ENCODE measurements around the gene TREH. TPM values are rescaled to one million over a fixed set of nuclear protein-coding genes. Genes with fewer than 3 reads are reported as not detected.

The TREH gene
- polyA plus RNA-seq, 3 donors, result not detected

GRCh38 chr11:118627566-118627965 is 51.9 kb downstream of the TREH start:
- Histone ChIP-seq H2AFZ (ENCODE audit: insufficient read depth, low read depth, low read length, poor library complexity, severe bottlenecking) (no peak overlapping the region), H3K27ac (ENCODE audit: low read depth in 1 of 2, low read length in 2 of 2) (no peak overlapping the region), H3K79me2 (ENCODE audit: insufficient read depth, low read length) (no peaks in the 10 kb centered on the region), H3K4me3 (replicated peaks in 1 of 3; ENCODE audit: low read depth in 2 of 3, low read length in 3 of 3) (no peak overlapping the region), H3K4me2 (replicated peaks; ENCODE audit: extremely low read depth, low read length, poor library complexity, severe bottlenecking) (no peak overlapping the region), H3K9me3 (replicated peaks in 1 of 2; ENCODE audit: control insufficient read depth in 1 of 2, insufficient read depth in 1 of 2, low read length in 2 of 2) (no peaks in the 10 kb centered on the region), H3K9ac (ENCODE audit: insufficient read depth, low read length, poor library complexity, severe bottlenecking) (no peak overlapping the region), H3K4me1 (ENCODE audit: control insufficient read depth in 1 of 2, insufficient read depth in 2 of 2, low read length in 2 of 2) (no peaks in the 10 kb centered on the region), H4K20me1 (ENCODE audit: insufficient read depth, low read length) (no peaks in the 10 kb centered on the region), H3K27me3 (ENCODE audit: control insufficient read depth in 2 of 2, insufficient read depth in 2 of 2, low read length in 2 of 2) (no peaks in the 10 kb centered on the region), H3K36me3 (replicated peaks in 1 of 2; ENCODE audit: control insufficient read depth in 1 of 2, insufficient read depth in 2 of 2, low read length in 2 of 2) (no peaks in the 10 kb centered on the region)
- DNase-seq, result no peak
- Mint-ChIP-seq H3K36me3 (no peaks in the 10 kb centered on the region), H3K4me1 (no peaks in the 10 kb centered on the region), H3K4me3 (no peak overlapping the region), H3K27me3 (ENCODE audit: low read depth in 3 of 3) (peaks cover 0 to 9% (median 5%) of the 10 kb centered on the region in 3 donors), H3K27ac (no peak overlapping the region), H3K9me3 (no peaks in the 10 kb centered on the region)
- WGBS (ENCODE audit: insufficient coverage), result 99% methylated on average over 8 of the region's 10 CpGs
- TF ChIP-seq, protein P1, sequence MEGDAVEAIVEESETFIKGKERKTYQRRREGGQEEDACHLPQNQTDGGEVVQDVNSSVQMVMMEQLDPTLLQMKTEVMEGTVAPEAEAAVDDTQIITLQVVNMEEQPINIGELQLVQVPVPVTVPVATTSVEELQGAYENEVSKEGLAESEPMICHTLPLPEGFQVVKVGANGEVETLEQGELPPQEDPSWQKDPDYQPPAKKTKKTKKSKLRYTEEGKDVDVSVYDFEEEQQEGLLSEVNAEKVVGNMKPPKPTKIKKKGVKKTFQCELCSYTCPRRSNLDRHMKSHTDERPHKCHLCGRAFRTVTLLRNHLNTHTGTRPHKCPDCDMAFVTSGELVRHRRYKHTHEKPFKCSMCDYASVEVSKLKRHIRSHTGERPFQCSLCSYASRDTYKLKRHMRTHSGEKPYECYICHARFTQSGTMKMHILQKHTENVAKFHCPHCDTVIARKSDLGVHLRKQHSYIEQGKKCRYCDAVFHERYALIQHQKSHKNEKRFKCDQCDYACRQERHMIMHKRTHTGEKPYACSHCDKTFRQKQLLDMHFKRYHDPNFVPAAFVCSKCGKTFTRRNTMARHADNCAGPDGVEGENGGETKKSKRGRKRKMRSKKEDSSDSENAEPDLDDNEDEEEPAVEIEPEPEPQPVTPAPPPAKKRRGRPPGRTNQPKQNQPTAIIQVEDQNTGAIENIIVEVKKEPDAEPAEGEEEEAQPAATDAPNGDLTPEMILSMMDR (IDR thresholded peaks at IDR 0.05), result no peak
- intact Hi-C loops (cut with micrococcal nuclease), result no loop called here

DNA sequence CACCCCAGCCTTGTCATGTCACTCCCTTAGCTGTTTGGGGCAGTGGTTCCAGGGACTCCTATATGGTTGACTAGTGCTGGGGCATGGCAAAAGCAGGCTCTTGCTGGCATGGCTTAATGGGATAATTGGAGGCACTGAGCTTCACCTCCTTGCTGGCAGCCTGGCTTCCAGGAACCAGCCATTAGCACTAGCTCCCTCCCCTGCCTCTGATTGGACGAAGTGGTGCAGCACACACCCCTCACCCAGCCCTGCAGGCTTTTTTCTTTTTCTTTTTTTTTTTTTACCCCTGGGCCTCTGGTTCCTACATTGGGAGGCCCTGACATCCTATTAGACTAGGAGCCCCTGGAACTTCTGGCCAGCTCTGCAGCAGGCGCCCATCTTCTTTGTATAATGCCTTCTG is 53.5 kb downstream of the TREH start:
- Mint-ChIP-seq H3K27me3 (ENCODE audit: low read depth in 3 of 3) (peaks cover 9 to 16% (median 13%) of the 10 kb centered on the region in 3 donors), H3K9me3 (peaks cover 0 to 1% (median 0%) of the 10 kb centered on the region in 7 donors), H3K4me1 (peaks cover 5% of the 10 kb centered on the region), H3K27ac (peak overlapping the region in 1 of 7 donors; percentile 24), H3K36me3 (no peaks in the 10 kb centered on the region), H3K4me3 (no peak overlapping the region)
- H3K27me3 ChIP-seq (ENCODE audit: control insufficient read depth in 2 of 2, insufficient read depth in 2 of 2, low read length in 2 of 2), result peaks cover 5 to 11% of the 10 kb centered on the region in 2 donors
- peaks cover 5 to 8% of the 10 kb centered on the region in 2 donors for H3K4me1 ChIP-seq (ENCODE audit: control insufficient read depth in 1 of 2, insufficient read depth in 2 of 2, low read length in 2 of 2)
- DNase-seq, result no peak
- H3K9me3 ChIP-seq (replicated peaks in 1 of 2; ENCODE audit: control insufficient read depth in 1 of 2, insufficient read depth in 1 of 2, low read length in 2 of 2), result no peaks in the 10 kb centered on the region
- 100% methylated on average over 1 of the region's 2 CpGs for WGBS (ENCODE audit: insufficient coverage)
- TF ChIP-seq, protein P1 (IDR thresholded peaks at IDR 0.05), result no peak
- H4K20me1 ChIP-seq (ENCODE audit: insufficient read depth, low read length), result no peaks in the 10 kb centered on the region
- H3K4me3 ChIP-seq (replicated peaks in 1 of 3; ENCODE audit: low read depth in 2 of 3, low read length in 3 of 3), result no peak overlapping the region
- no peaks in the 10 kb centered on the region for H3K79me2 ChIP-seq (ENCODE audit: insufficient read depth, low read length)
- H3K27ac ChIP-seq (ENCODE audit: low read depth in 1 of 2, low read length in 2 of 2), result no peak overlapping the region
- H3K9ac ChIP-seq (ENCODE audit: insufficient read depth, low read length, poor library complexity, severe bottlenecking), result no peak overlapping the region
- H3K4me2 ChIP-seq (replicated peaks; ENCODE audit: extremely low read depth, low read length, poor library complexity, severe bottlenecking), result no peak overlapping the region
- intact Hi-C loops (cut with micrococcal nuclease), result no loop called here
- no peak overlapping the region for H2AFZ ChIP-seq (ENCODE audit: insufficient read depth, low read depth, low read length, poor library complexity, severe bottlenecking)
- no peaks in the 10 kb centered on the region for H3K36me3 ChIP-seq (replicated peaks in 1 of 2; ENCODE audit: control insufficient read depth in 1 of 2, insufficient read depth in 2 of 2, low read length in 2 of 2)

Measured in CD14-positive monocyte (primary cell).